GM08714 (cell line): Measurements from ENCODE around the gene UBE2B.

Source experiments
- H3K4me3 ChIP-seq: fragments of 200-500 bp; sonication (Bioruptor generic); 2 replicates; pipeline ENCODE4 v1.5.1; 2014; ENCODE audit warnings: mild to moderate bottlenecking, low read length, inconsistent platforms
- ZNF274 ChIP-seq: IDR thresholded peaks from 2 replicates; pipeline ENCODE4 v1.6.1; 2012; ENCODE audit warnings: mild to moderate bottlenecking, low read depth, low read length

UBE2B gene

GRCh38 chr5:134438721-134439123 lies 67.4 kb downstream of the UBE2B start:
- H3K4me3 ChIP-seq, result no peak overlapping the region
- no peak for TF ChIP-seq ZNF274

- no peak overlapping the region for H3K4me3 ChIP-seq
Measured at GRCh38 chr5:134439210-134439654, 67.9 kb downstream of the UBE2B start.

GRCh38 chr5:134440201-134440755 lies 68.9 kb downstream of the UBE2B start:
- no peak for TF ChIP-seq ZNF274
- no peak overlapping the region for H3K4me3 ChIP-seq

More at GRCh38 chr5:134439210-134439654, 67.9 kb downstream of the UBE2B start:
- no peak for TF ChIP-seq ZNF274
